ENCODE measurements around the gene SMIM7.

DNA sequence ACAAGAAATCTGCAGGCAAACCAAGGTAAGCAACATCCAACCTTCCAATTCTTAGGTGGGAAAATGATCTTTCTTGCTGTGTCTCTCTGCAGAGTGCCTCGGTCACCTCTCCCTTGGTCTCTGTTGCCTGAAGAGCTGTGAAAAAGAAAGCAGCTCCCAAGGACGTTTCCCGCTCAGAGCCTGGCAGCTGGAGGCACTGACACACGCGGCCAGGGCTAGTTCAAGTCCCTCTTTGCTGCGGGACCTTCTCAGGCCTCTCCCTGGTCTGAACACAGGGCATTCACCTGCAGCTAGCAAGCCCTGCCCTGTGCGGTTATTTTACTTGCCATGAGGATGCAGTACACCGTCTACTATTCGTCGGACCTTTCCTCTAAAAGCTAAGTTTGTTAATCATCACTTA, 35.7 kb downstream of the SMIM7 start:
- TF ChIP-seq POLR2A (IDR thresholded peaks at IDR 0.05; ENCODE audit: low read length) (no peak), GATA1 (IDR thresholded peaks at IDR 0.05; ENCODE audit: low read depth, low read length) (no peak)
